Fibroblast of villous mesenchyme (primary cell): Measurements from ENCODE around the gene TVP23A. TPM values are rescaled to one million over a fixed set of nuclear protein-coding genes. Genes with fewer than 3 reads are reported as not detected.

Experiments
- DNase-seq: peaks from one replicate; pipeline ENCODE4 v3.0.0-alpha.2; 2010; ENCODE audit warnings: low read depth
- H3K4me3 ChIP-seq: 2 replicates; pipeline ENCODE4 v1.5.1; 2011; ENCODE audit warnings: low read depth, mild to moderate bottlenecking, low read length
- CTCF ChIP-seq: IDR thresholded peaks from 2 replicates; pipeline ENCODE4 v1.5.1; 2012; ENCODE audit warnings: low read depth, mild to moderate bottlenecking, low read length; ENCODE audit not compliant: insufficient read depth
- small RNA-seq: library from RNA; depleted of rRNA; stranded (forward); fragments of <200 nt; gene quantifications from one replicate; pipeline ENCODE3, GENCODE V24; 2012
- total RNA-seq: library from RNA; depleted of rRNA; stranded (reverse); fragments of >200 nt; gene quantifications from 2 replicates; pipeline ENCODE4 v1.2.3, GENCODE V29; 2012

Gene TVP23A
- total RNA-seq, 1 donor = not detected

- TF ChIP-seq CTCF = no peak
- H3K4me3 ChIP-seq = no peak overlapping the region
- no peak for DNase-seq
These were observed 90.3 kb downstream of the TVP23A start for GRCh38 chr16:10728003-10728887.

Small RNA genes within 50 kb of the gene (small RNA-seq; reads per million reads assigned to genes)
- gene MTND4LP24 (not detected), gene MTND6P33 (not detected)

Other genes with a start within 250 kb of the TVP23A start
- gene EMP2, start 238.2 kb downstream of the TVP23A start, total RNA-seq = 10.6 and 13.0 TPM in 2 replicates
- gene TEKT5, start 123.9 kb downstream of the TVP23A start, total RNA-seq = under 0.01 TPM in 1 of 2 replicates, not detected in the other
- gene NUBP1, start 75.0 kb downstream of the TVP23A start, total RNA-seq = 13.0 and 17.7 TPM in 2 replicates
- under 0.01 TPM in 1 of 2 replicates, not detected in the other for gene CIITA, start 58.4 kb upstream of the TVP23A start, total RNA-seq
- gene DEXI, start 123.7 kb upstream of the TVP23A start, total RNA-seq = 40.2 and 41.2 TPM in 2 replicates
- 28.7 and 32.4 TPM in 2 replicates for gene CLEC16A, start 125.8 kb upstream of the TVP23A start, total RNA-seq